ENCODE results near the gene CNIH1.
"Not testable (repeated sequence)": the region's sequence is repeated elsewhere in the genome, so short reads cannot be mapped to it uniquely, and the experiment has no call there.

Gene CNIH1

DNA sequence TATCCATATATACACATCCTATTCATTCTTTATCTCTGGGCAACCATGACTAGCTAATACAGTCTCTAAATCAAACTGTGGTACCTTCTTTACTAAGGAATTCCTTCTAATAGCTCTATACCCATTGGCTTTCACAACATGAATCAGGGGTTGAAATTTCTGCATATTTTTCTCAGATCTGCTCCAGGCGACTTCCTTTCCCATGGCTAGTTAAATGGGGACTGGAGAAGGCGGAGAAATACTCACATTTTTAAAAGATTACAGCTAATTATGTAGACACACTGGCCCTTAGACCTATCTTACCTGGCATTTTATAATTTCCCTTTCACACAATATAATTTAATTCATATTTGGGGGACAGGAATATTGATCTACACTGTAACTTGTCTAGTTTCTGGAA, 45.5 kb downstream of the CNIH1 start:
- TF ChIP-seq, protein P1, sequence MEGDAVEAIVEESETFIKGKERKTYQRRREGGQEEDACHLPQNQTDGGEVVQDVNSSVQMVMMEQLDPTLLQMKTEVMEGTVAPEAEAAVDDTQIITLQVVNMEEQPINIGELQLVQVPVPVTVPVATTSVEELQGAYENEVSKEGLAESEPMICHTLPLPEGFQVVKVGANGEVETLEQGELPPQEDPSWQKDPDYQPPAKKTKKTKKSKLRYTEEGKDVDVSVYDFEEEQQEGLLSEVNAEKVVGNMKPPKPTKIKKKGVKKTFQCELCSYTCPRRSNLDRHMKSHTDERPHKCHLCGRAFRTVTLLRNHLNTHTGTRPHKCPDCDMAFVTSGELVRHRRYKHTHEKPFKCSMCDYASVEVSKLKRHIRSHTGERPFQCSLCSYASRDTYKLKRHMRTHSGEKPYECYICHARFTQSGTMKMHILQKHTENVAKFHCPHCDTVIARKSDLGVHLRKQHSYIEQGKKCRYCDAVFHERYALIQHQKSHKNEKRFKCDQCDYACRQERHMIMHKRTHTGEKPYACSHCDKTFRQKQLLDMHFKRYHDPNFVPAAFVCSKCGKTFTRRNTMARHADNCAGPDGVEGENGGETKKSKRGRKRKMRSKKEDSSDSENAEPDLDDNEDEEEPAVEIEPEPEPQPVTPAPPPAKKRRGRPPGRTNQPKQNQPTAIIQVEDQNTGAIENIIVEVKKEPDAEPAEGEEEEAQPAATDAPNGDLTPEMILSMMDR (IDR thresholded peaks at IDR 0.05; ENCODE audit: low read depth, low read length, missing control alignments) = no peak
- H3K4me3 ChIP-seq (ENCODE audit: low read depth, low read length) = no peak overlapping the region
- DNase-seq (ENCODE audit: low read depth) = no peak

DNA sequence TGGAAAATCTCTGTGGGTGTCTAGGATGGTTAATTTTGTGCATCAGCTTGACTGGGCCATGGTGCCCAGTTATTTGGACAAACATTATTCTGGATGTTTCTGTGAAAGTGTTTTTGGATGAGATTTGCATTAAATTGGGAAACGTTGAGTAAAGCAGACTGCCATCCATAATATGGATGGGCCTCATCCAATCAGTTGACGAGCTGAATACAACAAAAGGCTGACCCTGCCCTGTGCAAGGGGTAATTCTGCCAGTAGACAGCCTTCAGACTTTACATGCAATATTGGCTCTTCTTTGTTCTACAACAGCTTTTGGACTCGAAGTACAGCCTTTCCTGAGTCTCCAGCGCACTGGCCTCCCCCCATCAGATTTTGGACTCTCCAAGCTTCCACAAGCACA, 45.9 kb downstream of the CNIH1 start:
- TF ChIP-seq, protein P1 (IDR thresholded peaks at IDR 0.05; ENCODE audit: low read depth, low read length, missing control alignments) = no peak
- DNase-seq (ENCODE audit: low read depth) = no peak
- H3K4me3 ChIP-seq (ENCODE audit: low read depth, low read length) = no peak overlapping the region

DNA sequence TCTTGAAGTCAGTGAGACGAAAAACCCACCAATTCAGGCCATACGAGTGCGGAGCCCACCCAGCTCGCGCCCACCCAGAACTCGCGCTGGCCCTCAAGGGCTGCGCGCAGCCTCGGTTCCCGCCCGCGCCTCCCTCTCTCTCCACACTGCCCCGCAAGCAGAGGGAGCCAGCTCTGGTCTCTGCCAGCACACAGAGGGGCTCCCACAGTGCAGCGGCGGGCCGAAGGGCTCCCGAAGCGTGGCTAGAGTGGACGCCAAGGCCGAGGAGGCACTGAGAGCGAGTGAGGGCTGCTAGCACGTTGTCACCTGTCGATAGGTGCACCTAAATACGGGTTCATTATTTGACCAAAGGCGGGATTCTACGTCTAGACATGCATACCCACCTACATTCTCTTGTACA, 46.6 kb downstream of the CNIH1 start:
- TF ChIP-seq, protein P1 (IDR thresholded peaks at IDR 0.05; ENCODE audit: low read depth, low read length, missing control alignments) = no peak
- no peak for DNase-seq (ENCODE audit: low read depth)
- no peak overlapping the region for H3K4me3 ChIP-seq (ENCODE audit: low read depth, low read length)

DNA sequence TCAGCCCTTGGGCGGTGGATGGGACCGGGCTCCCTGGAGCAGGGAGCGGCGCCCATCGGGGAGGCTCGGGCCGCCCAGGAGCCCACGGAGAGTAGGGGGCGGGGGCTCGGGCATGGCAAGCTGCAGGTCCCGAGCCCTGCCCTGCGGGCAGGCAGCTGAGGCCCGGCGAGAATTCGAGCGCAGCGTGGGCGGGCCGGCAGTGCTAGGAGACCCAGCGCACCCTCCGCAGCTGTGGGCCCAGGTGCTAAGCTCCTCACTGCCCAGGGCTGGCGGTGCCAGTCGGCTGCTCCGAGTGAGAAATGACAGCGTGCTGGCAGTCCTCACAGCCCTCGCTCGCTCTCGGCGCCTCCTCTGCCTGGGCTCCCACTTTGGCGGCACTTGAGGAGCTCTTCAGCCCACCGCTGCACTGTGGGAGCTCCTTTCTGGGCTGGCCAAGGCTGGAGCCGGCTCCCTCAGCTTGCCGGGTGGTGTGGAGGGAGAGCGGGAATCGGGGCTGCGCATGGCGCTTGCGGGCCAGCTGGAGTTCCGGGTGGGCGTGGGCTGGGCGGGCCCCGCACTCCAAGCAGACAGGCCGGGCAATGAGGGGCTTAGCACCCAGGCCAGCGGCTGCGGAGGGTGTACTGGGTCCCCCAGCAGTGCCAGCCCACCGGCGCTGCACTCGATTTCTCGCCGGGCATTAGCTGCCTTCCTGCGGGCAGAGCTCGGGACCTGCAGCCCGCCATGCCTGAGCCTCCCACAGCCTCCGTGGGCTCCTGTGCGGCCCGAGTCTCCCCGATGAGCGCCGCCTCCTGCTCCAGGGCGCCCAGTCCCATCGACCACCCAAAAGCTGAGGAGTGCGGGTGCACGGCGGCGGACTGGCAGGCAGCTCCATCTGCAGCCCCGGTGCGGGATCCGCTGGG, 47.9 kb downstream of the CNIH1 start:
- not testable (repeated sequence) for H3K4me3 ChIP-seq (ENCODE audit: low read depth, low read length)

DNA sequence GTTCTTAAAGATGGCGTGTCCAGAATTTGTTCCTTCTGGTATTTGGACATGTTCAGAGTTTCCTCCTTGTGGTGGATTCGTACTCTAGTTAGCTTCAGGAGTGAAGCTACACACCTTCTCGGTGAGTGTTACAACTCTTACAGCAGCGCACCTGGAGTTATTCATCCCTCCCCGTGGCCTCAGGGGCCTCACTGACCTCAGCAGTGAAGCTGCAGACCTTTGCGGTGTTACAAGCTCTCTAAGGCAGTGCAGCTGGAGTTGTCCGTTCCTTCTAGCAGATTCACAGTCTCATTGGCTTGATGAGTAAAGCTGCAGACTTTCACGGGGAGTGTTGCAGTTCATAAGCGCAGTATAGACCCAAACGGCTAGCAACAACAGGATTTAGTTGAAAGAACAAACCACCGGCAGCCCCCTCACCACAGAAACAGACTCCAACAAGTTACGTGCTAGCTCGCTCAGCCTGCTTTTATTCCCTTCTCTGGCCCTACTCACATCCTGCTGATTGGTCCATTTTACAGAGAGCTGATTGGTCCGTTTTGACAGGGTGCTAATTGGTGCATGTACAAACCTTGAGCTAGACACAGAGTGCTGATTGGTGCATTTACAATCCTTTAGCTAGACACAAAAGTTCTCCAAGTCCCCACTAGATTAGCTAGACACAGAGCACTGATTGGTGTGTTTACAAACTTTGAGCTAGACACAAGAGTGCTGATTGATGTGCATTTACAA, 48.9 kb downstream of the CNIH1 start:
- no peak for DNase-seq (ENCODE audit: low read depth)
- H3K4me3 ChIP-seq (ENCODE audit: low read depth, low read length) = no peak overlapping the region
- TF ChIP-seq, protein P1 (IDR thresholded peaks at IDR 0.05; ENCODE audit: low read depth, low read length, missing control alignments) = no peak

More for the DNA sequence above, 47.9 kb downstream of the CNIH1 start:
- DNase-seq (ENCODE audit: low read depth) = not testable (repeated sequence)

DNA sequence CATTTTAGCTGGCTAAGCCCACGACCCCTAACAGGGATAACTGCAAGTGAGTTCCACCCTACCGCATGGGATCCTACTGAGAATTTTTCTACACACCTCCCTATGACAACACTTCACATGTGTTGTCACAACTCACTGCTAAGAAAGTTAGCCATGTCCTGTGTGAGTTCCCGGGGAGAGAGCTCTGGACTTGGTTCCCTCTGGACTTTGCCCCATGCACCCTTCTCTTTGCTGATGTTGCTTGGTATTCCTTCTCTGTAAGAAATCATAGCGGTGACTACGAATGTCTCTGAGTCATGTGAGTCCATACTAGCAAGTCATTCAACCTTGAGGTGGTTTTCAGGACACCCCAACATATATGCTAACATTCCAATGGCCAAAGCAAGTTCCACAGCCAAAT, 53.8 kb downstream of the CNIH1 start:
- H3K4me3 ChIP-seq (ENCODE audit: low read depth, low read length) = no peak overlapping the region
- DNase-seq (ENCODE audit: low read depth) = no peak
- TF ChIP-seq, protein P1 (IDR thresholded peaks at IDR 0.05; ENCODE audit: low read depth, low read length, missing control alignments) = no peak

DNA sequence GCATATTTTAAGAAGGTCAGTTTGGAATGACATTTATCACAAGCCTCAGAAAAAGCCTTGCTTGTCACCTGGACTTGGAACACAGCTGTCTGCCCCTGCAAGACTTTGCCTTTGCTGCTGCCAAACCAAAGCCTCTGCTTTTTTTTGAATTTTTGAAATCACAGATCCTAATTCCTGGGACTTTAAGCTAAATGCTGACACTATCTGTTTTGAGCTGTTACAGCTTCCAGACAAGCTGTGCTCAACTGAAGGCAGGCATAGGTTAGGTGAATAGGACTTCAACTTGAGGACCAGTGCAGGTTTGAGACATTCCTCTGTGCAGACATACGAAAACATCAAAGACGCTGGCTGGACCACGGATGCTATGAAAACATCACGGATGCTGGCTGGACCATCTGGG, 55.6 kb downstream of the CNIH1 start:
- no peak overlapping the region for H3K4me3 ChIP-seq (ENCODE audit: low read depth, low read length)
- no peak for DNase-seq (ENCODE audit: low read depth)
- TF ChIP-seq, protein P1 (IDR thresholded peaks at IDR 0.05; ENCODE audit: low read depth, low read length, missing control alignments) = no peak
